Upper lobe of right lung (tissue), 1 donor: Measurements from ENCODE around the gene MCC. TPM values are rescaled to one million over a fixed set of nuclear protein-coding genes. Genes with fewer than 3 reads are reported as not detected.

ENCODE experiments used
- ATAC-seq: fragments of 200-7000 bp; cut with Tn5 transposase; one replicate; pipeline ENCODE4 v1.9.1; 2020; ENCODE audit warnings: mild to moderate bottlenecking, moderate library complexity
- DNase-seq: peaks from one replicate; pipeline ENCODE4 v3.0.0-alpha.2; 2020
- H3K27ac ChIP-seq: fragments of 200-600 bp; one replicate; pipeline ENCODE4 v1.8.0; 2022
- H3K27me3 ChIP-seq: fragments of 200-600 bp; one replicate; pipeline ENCODE4 v1.8.0; 2022; ENCODE audit warnings: mild to moderate bottlenecking
- H3K36me3 ChIP-seq: fragments of 200-600 bp; one replicate; pipeline ENCODE4 v1.8.0; 2022
- H3K4me1 ChIP-seq: fragments of 200-600 bp; one replicate; pipeline ENCODE4 v1.8.0; 2022
- H3K4me3 ChIP-seq: fragments of 200-600 bp; one replicate; pipeline ENCODE4 v1.8.0; 2022; ENCODE audit warnings: mild to moderate bottlenecking
- H3K9me3 ChIP-seq: fragments of 200-600 bp; one replicate; pipeline ENCODE4 v1.8.0; 2022
- intact Hi-C: fragments of 100-400 bp; cut with DNase I; formaldehyde crosslinking; loops from one replicate; pipeline ENCODE4 v1.11.0; 2022
- total RNA-seq: library from RNA; stranded (reverse); fragmentation: NEBNext Ultra II Directional; extraction: Animal tissue kit (Norgen Biotek cat#: 25700); gene quantifications from one replicate; pipeline ENCODE4 v1.2.1, GENCODE V29; 2021
- TF ChIP-seq, protein P1 (sequence below): fragments of 200-600 bp; IDR thresholded peaks from one replicate; pipeline ENCODE4 v1.8.0; 2022; ENCODE audit warnings: antibody characterized with exemption
- donor health status: DM: no; HTN: yes; CAD: no; lungs with severe emphysema.

Gene MCC
- total RNA-seq, 1 donor from 2014 or later, result 18.6 TPM

DNA sequence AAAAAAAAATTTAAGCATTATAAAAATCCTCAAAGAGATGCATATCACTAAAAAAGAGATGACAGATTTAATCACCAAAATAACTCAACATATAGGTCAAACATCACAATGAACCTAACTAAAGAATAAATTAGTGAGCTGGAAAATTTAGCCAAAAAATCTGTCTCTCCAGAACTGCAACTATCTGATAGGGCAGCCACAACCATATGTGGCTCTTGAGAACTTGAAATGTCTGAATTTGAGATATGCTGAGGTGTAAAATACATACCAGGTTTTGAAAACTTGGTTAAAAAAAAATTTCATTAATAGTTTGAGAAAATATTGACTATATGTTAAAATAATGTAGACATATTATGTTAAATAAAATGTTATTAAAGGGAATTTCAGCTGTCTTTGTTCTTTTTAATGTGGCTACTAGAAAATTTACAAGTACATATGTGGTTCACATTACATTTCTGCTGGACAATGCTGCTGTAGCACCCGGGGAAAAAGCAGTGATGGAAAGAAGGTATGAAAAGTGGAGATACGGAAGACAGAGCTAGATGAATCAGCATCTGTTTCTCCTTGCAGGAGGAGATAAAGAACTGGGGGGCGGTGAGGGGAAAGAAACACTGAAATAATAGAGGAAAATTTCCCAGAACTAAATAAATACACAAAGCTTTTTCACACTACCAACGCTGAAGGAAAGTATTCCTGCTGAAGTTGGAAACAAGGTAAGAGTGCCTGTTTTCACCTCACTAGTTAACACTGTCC, 445.6 kb downstream of the MCC start:
- Histone ChIP-seq H3K27ac (no peak overlapping the region), H3K4me3 (no peak overlapping the region), H3K9me3 (no peaks in the 10 kb centered on the region), H3K27me3 (no peaks in the 10 kb centered on the region), H3K4me1 (no peaks in the 10 kb centered on the region), H3K36me3 (peaks cover 7% of the 10 kb centered on the region)
- intact Hi-C loops, result no loop called here
- TF ChIP-seq, protein P1, sequence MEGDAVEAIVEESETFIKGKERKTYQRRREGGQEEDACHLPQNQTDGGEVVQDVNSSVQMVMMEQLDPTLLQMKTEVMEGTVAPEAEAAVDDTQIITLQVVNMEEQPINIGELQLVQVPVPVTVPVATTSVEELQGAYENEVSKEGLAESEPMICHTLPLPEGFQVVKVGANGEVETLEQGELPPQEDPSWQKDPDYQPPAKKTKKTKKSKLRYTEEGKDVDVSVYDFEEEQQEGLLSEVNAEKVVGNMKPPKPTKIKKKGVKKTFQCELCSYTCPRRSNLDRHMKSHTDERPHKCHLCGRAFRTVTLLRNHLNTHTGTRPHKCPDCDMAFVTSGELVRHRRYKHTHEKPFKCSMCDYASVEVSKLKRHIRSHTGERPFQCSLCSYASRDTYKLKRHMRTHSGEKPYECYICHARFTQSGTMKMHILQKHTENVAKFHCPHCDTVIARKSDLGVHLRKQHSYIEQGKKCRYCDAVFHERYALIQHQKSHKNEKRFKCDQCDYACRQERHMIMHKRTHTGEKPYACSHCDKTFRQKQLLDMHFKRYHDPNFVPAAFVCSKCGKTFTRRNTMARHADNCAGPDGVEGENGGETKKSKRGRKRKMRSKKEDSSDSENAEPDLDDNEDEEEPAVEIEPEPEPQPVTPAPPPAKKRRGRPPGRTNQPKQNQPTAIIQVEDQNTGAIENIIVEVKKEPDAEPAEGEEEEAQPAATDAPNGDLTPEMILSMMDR, result no peak
- ATAC-seq, result no peak
- no peak for DNase-seq

DNA sequence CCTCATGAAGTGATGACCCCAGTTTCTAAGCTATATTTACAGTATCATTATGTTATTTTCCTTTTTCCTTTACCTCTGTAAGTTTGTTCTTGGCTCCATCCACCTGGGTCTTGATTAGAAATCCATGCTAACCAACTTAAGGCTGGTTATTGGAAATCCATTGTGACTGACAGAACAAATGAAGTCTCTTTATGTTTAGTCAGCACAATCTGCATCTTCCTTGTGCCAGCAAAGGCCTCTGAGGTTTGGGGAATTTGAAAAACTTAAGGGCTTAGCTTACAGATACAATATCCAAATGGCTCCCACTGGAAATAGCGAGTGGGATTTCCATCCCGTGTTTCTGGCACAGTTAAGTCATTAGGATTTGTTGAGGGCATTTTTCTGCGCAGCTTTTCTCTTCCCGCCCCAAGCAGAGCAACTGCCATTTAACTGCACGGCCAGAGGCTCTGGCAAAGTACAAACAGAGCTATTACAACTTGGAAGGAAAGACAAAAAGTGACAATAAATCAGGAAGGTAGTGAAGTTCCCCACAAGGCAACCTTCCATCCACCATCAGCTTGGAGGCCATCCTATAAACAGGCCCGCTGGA, 447.5 kb downstream of the MCC start:
- TF ChIP-seq, protein P1, result no peak
- no peak overlapping the region for H3K4me3 ChIP-seq
- H3K27me3 ChIP-seq, result no peaks in the 10 kb centered on the region
- no peak for ATAC-seq
- intact Hi-C loops, result no loop called here
- H3K4me1 ChIP-seq, result no peaks in the 10 kb centered on the region
- no peak for DNase-seq
- H3K9me3 ChIP-seq, result no peaks in the 10 kb centered on the region
- H3K27ac ChIP-seq, result no peak overlapping the region
- H3K36me3 ChIP-seq, result peaks cover 7% of the 10 kb centered on the region

DNA sequence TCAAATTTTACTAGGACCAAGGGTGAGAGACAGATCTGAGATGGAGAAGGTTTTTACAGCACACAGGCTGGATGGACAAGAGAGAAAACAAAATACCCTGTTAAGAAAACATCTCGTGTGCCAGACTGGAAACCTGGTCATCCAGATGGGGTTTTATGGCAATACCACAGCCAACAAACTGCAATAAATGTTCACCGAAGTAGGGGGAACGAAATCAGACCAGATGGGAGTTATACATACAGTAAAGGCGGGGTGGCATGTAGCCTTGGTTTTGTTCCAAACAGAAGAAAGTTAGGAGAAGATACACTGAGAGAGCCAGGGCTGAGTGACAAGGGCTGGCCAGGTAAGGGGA, 448.3 kb downstream of the MCC start:
- Histone ChIP-seq H3K4me3 (no peak overlapping the region), H3K27me3 (no peaks in the 10 kb centered on the region), H3K27ac (no peak overlapping the region), H3K36me3 (peaks cover 7% of the 10 kb centered on the region), H3K4me1 (no peaks in the 10 kb centered on the region), H3K9me3 (no peaks in the 10 kb centered on the region)
- no peak for ATAC-seq
- intact Hi-C loops, result no loop called here
- TF ChIP-seq, protein P1, result no peak
- DNase-seq, result no peak

DNA sequence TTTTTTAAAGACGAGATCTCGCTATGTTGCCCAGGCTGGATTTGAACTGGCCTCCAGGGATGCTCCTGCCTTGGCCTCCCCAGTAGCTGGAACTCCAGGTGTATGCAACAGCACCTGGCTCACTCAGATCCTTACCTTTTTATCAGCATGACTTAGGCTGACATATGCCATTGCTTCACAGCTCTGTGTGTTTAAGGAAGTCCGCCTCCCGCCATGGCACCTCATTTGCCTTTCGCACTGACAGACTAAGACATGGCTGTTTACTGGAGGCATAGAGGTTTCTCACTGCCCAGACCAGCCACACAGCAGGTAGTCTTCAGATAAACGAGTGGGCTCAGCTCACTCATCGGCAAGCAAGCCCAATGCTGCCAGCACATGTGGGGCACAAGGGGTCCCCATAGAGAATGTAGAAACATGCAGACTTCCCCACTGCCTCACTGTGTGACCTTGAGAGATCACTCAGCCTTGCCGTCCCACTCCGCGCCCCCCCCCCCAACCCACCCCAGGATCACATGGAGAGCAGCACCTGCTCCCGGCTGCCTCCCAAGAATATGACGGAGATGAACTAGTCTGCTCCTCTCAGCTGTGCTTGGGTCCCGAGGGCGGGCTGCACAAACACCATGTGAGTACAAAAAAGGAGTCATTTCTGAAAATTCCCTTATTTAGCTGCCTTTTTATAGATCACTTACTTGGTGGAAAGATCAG, 448.9 kb downstream of the MCC start:
- Histone ChIP-seq H3K27me3 (no peaks in the 10 kb centered on the region), H3K27ac (no peak overlapping the region), H3K36me3 (peaks cover 7% of the 10 kb centered on the region), H3K4me3 (no peak overlapping the region), H3K4me1 (no peaks in the 10 kb centered on the region), H3K9me3 (no peaks in the 10 kb centered on the region)
- ATAC-seq, result no peak
- TF ChIP-seq, protein P1, result no peak
- no peak for DNase-seq
- intact Hi-C loops, result no loop called here

DNA sequence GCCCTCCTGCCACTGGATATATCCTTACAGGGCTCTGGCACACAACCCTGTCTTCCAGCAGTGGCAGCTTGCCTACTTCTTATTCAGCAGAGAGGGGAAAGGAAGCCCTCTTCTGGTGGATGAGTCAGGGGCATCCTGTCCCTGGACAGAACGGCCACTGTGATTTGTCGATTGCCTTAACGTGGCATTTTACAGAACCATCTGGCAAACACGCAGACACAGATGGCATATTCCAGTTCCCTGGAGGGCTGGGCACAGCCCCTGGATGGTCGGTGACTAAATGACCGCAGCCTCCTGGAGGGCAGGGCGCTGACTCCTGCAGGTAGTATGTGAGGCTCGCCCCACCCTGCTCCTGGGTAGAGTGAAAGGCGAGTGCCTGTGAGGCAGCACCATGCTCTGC, 449.5 kb downstream of the MCC start:
- TF ChIP-seq, protein P1, result no peak
- no peaks in the 10 kb centered on the region for H3K27me3 ChIP-seq
- no peaks in the 10 kb centered on the region for H3K9me3 ChIP-seq
- peaks cover 7% of the 10 kb centered on the region for H3K36me3 ChIP-seq
- no peak overlapping the region for H3K4me3 ChIP-seq
- no peak overlapping the region for H3K27ac ChIP-seq
- DNase-seq (no peak), ATAC-seq (no peak)
- intact Hi-C loops, result no loop called here
- H3K4me1 ChIP-seq, result no peaks in the 10 kb centered on the region
